Left renal cortex interstitium (tissue), 4 donors: ENCODE data around the gene SNRPD3. TPM values are rescaled to one million over a fixed set of nuclear protein-coding genes. Genes with fewer than 3 reads are reported as not detected.

Source experiments
- DNase-seq, 4 donors: peaks; one replicate each; pipeline ENCODE4 v3.0.0-alpha.2; 2013; ENCODE audit warnings: low read depth in 4 of 4, low spot score in 2 of 4, missing footprints in 1 of 4
- polyA plus RNA-seq, 4 donors: library from polyadenylated mRNA; unstranded; fragments of 120-200 nt; gene quantifications; one replicate each; pipeline ENCODE4 v1.2.1, GENCODE V29; 2013; ENCODE audit not compliant: insufficient read length in 4 of 4

SNRPD3 gene
- polyA plus RNA-seq = 100 to 1,000 TPM; 186 to 229 (median 196) TPM

GRCh38 chr22:24555165-24556039 is at the start of gene SNRPD3:
SNRPD3 (plus strand) TSS chr22:24555999; CDS start chr22:24557675, 1,676 bp downstream.
- peak; percentile 96 to 98 (median 96) for DNase-seq

- DNase-seq = no peak
These were observed 48.9 kb upstream of the SNRPD3 start for GRCh38 chr22:24506802-24507438.

GRCh38 chr22:24507716-24508115 is 48.1 kb upstream of the SNRPD3 start:
- no peak for DNase-seq

GRCh38 chr22:24510637-24511625 is 44.9 kb upstream of the SNRPD3 start:
- DNase-seq = no peak

- DNase-seq = no peak
These were observed 43.8 kb upstream of the SNRPD3 start for GRCh38 chr22:24512043-24512442.

- DNase-seq = no peak
These were observed 42.2 kb upstream of the SNRPD3 start for GRCh38 chr22:24513378-24514240.

GRCh38 chr22:24514241-24515026 is 41.4 kb upstream of the SNRPD3 start:
- DNase-seq = no peak

- DNase-seq = no peak
These were observed 40.8 kb upstream of the SNRPD3 start for GRCh38 chr22:24515027-24515338.

- DNase-seq = peak in 1 of 4 donors; percentile 47
These were observed 39.5 kb upstream of the SNRPD3 start for GRCh38 chr22:24516301-24516737.

- DNase-seq = no peak
These were observed 38.4 kb upstream of the SNRPD3 start for GRCh38 chr22:24517446-24517845.

- no peak for DNase-seq
These were observed 37.6 kb upstream of the SNRPD3 start for GRCh38 chr22:24518228-24518627.

- DNase-seq = no peak
These were observed 36.9 kb upstream of the SNRPD3 start for GRCh38 chr22:24518771-24519485.

- no peak for DNase-seq
These were observed 36.3 kb upstream of the SNRPD3 start for GRCh38 chr22:24519496-24519895.

- peak in 2 of 4 donors; percentile 30 to 62 for DNase-seq
These were observed 34.0 kb upstream of the SNRPD3 start for GRCh38 chr22:24521791-24522245.

GRCh38 chr22:24523873-24524272 is 31.9 kb upstream of the SNRPD3 start:
- DNase-seq = no peak

- peak in 2 of 4 donors; percentile 30 to 46 for DNase-seq
These were observed 30.3 kb upstream of the SNRPD3 start for GRCh38 chr22:24525416-24526037.

GRCh38 chr22:24526191-24526590 is 29.6 kb upstream of the SNRPD3 start:
- no peak for DNase-seq

GRCh38 chr22:24529898-24530297 is 25.9 kb upstream of the SNRPD3 start:
- no peak for DNase-seq
